Measurements from ENCODE around the gene VN1R2. TPM values are rescaled to one million over a fixed set of nuclear protein-coding genes. Genes with fewer than 3 reads are reported as not detected.

Gene VN1R2
- total RNA-seq: not detected in 2 replicates

GRCh38 chr19:53257715-53258342 is at the start of gene VN1R2:
Gene VN1R2 (plus strand): TSS chr19:53258292. CDS start chr19:53258376, 84 bp downstream.

GRCh38 chr19:53254411-53255341 is 3.4 kb upstream of the VN1R2 start, which contains the start of gene ZNF677:
Gene ZNF677 (minus strand): TSS chr19:53254873. CDS start chr19:53251550, 3,323 bp downstream.

GRCh38 chr19:53267623-53268022 is 9.5 kb downstream of the VN1R2 start, which contains the start of gene VN1R4:
Gene VN1R4 (minus strand): TSS chr19:53267723. CDS start chr19:53267665, 58 bp downstream.

Other genes starting within 250 kb of the VN1R2 start
- not detected in 2 replicates for gene ERVV-1, start 244.4 kb upstream of the VN1R2 start, total RNA-seq
- not detected in 2 replicates for gene ERVV-2, start 213.6 kb upstream of the VN1R2 start, total RNA-seq
- gene ZNF160, start 154.9 kb upstream of the VN1R2 start, total RNA-seq: 21.5 and 26.9 TPM in 2 replicates
- gene ZNF415, start 125.4 kb upstream of the VN1R2 start, total RNA-seq: 1.5 and 4.3 TPM in 2 replicates
- 2.9 TPM in 2 replicates for gene ZNF347, start 99.2 kb upstream of the VN1R2 start, total RNA-seq
- 3.1 and 3.9 TPM in 2 replicates for gene ZNF665, start 64.9 kb upstream of the VN1R2 start, total RNA-seq
- gene ZNF677, start 3.4 kb upstream of the VN1R2 start, total RNA-seq: 14.6 and 19.1 TPM in 2 replicates
- gene VN1R4, start 9.4 kb downstream of the VN1R2 start, total RNA-seq: not detected in 2 replicates
- 3.8 and 4.9 TPM in 2 replicates for gene ZNF845, start 75.5 kb downstream of the VN1R2 start, total RNA-seq
- 1.4 and 3.2 TPM in 2 replicates for gene ZNF525, start 107.4 kb downstream of the VN1R2 start, total RNA-seq
- gene ZNF765, start 136.9 kb downstream of the VN1R2 start, total RNA-seq: 5.4 and 13.0 TPM in 2 replicates
- 8.7 and 9.2 TPM in 2 replicates for gene ZNF761, start 173.7 kb downstream of the VN1R2 start, total RNA-seq
- 2.0 and 2.1 TPM in 2 replicates for gene ZNF813, start 209.4 kb downstream of the VN1R2 start, total RNA-seq